Stimulated activated CD8-positive, alpha-beta memory T cell treated with anti-CD3 and anti-CD28 coated beads, Interleukin-2, amount 100 ng/mL, for 48 hours (primary cell): ENCODE results near the gene TUBGCP2.

ENCODE experiments used
- DNase-seq, 2 donors: peaks; one replicate each; pipeline ENCODE4 v3.0.0-alpha.2; 2020; ENCODE audit warnings: low read depth in 2 of 2

Gene TUBGCP2

DNA sequence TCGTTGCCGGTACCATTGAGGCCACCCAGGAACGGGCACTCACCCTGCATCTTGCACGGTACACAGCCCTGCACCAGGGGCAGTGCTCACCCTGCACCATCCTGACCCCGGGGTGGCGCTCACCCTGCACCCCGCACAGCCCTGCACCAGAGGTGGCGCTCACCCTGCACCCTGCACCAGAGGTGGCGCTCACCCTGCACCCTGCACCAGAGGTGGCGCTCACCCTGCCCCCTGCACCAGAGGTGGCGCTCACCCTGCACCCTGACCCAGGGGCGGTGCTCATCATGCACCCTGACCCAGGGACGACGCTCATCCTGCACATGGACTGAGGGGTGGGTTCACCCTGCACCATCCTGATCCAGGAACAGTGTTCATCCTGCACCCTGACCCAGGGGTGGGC is 6.4 kb downstream of the TUBGCP2 start:
- no peak for DNase-seq

- no peak for DNase-seq
Observed at GRCh38 chr10:133299738-133300137, 8.9 kb downstream of the TUBGCP2 start.

DNA sequence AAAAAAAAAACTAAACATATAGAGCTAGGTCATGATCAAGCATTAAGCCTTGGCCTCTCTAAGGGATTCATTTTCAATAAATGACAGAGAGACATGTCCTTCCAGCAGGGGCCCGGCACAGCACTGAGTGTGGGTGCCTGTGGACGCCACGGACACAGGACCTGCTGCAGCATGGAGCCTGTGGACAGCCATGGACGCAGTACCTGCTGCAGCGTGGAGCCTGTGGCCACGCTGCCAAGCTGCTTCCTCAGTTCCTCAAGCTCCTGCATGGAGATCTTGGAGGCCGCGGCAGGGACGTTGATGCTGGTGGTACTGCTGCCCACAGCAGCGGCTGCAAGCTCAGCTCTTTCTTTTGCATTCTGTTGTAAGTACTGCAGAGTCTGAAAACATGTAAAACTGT is 9.4 kb downstream of the TUBGCP2 start:
- no peak for DNase-seq

- DNase-seq, result no peak
Observed at GRCh38 chr10:133298466-133298865, 10.2 kb downstream of the TUBGCP2 start.

- no peak for DNase-seq
Observed at GRCh38 chr10:133297504-133297903, 11.2 kb downstream of the TUBGCP2 start.

- DNase-seq, result no peak
Observed at GRCh38 chr10:133295426-133296320, 13.0 kb downstream of the TUBGCP2 start.

DNA sequence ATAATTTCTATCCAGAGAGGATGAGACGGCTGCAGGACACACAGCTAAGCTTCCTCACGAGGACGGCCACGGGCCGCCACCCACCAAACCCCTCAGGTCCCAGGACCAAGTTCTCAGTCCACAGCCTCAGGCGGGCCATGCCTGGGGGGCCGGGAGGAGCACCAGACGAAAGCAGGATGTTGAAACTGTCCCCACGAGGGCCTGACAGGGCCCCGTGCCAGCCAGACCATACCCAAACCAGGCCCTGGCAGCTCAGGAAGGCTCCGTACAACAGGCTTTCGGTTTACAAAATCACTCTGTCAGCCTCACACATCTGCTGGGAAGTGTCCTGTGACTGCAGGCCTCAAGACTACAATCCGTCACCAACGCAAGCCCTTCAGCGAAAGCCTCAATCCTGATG is 14.5 kb downstream of the TUBGCP2 start:
- DNase-seq, result no peak

DNA sequence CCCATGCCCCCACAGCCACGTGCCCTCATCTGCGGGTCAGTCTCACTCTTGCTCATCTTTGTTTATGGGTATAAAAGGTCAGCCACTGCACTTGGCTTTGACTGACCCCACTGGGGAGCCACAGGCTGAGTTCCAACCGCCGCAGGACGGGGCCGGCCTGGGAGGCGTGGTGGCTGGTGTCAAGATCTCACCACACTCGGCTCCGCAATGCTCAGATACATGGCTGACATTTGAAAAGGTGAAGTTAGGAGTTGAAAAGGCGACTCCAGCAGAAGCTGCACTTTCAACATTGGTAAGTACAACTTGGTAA is 14.9 kb downstream of the TUBGCP2 start:
- no peak for DNase-seq

- peak in 1 of 2 donors; percentile 24 for DNase-seq
Observed at GRCh38 chr10:133292919-133293809, 15.5 kb downstream of the TUBGCP2 start.

DNA sequence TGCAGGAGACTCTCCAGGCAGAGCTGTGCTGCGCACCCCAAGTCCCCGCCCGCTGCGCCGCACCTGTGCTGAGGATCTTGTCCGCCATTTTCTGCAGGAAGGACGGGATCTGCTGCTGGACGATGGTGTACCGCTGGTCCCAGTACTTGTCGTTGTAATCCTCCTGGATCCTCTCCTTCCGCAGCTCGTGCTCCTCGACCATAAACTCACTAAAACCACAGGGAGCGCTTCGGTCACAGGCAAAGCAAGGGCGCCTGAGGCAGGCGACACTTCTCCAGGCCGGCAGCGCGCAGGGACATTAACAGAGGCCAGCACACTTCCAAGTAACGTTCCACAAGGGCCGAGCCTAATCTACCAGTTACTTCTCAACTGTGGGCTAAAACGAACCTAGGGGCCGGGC is 18.9 kb downstream of the TUBGCP2 start:
- no peak for DNase-seq

DNA sequence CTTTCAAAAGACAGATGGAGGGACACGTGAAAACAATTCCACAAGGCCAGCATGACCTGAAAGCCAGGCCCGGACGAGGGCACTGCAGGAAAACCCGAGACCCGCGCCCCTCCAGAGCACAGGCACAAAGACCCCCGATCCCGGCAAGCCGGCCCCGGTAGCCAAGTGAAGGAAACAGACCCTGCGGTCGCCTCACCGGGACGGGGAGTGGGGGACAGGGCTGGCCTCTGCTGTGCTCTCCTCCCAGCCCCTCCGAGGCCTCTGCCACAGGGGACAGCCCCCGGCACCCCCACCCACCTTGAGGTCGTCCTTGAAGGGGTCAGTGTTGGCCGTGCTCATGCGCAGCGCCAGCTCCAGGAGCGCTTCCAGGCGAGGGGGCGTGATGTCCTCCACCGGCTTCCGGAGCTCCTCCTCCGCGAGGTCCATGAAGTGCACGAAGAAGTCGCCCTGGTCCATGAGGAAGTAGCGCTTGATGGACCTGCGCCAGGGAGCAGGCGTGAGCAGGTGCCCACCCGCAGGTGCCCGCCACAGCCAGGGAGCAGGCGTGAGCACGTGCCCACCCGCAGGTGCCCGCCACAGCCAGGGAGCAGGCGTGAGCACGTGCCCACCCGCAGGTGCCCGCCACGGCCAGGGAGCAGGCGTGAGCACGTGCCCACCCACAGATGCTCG is 20.7 kb downstream of the TUBGCP2 start:
- no peak for DNase-seq

DNA sequence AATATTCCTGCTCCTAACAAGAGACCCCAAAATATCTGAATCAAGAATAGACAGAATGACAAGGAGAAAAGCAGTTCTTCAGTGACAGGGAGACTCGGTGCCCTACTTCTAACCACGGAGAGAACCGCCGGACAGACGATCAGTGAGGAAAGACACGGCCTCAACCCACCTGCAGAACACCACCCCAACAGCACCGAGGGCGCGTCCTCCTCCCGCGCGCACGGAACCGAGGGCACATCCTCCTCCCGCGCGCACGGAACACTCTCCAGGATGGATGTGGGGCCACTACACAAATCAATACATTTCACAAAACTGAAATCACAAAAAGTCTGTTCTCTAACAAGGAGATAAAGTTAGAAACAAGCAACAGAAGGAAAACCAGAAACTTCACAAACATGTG is 22.3 kb downstream of the TUBGCP2 start:
- no peak for DNase-seq

GRCh38 chr10:133285217-133285616 is 23.5 kb downstream of the TUBGCP2 start:
- no peak for DNase-seq

- no peak for DNase-seq
Observed at GRCh38 chr10:133283931-133284330, 24.7 kb downstream of the TUBGCP2 start.

DNA sequence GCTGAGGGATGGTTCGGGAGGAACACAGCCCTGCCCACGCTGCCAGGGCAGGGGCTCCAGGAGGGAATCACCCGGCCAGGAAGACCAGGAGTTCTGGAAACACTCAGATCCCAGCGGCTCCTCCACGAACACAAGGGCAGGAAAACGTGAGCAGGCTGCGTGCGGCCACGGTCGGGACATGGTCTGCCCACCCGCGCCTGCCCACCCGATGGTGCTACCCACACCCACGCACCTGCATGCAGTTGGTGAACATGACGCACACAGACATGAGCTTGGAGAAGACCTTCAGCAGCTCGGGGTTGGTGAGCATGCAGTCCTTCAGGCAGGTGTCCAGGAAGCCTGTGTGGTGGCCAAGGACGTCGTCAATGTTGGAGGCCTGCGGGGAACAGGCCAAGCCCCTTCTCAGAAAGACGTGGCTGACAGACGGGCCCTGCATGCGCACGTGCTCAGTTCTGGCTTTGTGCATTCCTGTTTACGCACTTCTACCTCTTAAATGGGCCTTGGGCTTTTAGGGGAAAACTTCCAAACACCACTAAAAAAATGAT is 25.8 kb downstream of the TUBGCP2 start:
- DNase-seq, result no peak

GRCh38 chr10:133281628-133282372 is 26.9 kb downstream of the TUBGCP2 start:
- no peak for DNase-seq

DNA sequence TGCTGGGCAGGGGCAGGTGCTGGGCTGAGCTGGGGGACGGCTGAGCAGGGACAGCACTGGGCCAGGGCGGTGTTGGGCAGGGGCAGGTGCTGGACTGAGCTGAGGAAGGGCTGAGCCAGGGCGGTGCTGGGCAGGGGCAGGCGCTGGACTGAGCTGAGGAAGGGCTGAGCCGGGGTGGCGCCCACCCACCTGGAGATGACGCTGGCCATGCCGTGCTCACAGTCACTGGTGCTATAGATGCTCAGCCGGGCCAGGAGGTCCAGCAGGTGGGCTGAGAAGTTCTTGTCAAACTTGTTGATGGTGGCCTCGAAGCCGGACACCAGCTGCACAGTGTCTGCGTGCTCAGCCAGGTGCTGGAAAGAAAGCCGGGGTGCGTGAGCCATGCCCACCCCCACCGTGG is 27.6 kb downstream of the TUBGCP2 start:
- DNase-seq, result no peak

DNA sequence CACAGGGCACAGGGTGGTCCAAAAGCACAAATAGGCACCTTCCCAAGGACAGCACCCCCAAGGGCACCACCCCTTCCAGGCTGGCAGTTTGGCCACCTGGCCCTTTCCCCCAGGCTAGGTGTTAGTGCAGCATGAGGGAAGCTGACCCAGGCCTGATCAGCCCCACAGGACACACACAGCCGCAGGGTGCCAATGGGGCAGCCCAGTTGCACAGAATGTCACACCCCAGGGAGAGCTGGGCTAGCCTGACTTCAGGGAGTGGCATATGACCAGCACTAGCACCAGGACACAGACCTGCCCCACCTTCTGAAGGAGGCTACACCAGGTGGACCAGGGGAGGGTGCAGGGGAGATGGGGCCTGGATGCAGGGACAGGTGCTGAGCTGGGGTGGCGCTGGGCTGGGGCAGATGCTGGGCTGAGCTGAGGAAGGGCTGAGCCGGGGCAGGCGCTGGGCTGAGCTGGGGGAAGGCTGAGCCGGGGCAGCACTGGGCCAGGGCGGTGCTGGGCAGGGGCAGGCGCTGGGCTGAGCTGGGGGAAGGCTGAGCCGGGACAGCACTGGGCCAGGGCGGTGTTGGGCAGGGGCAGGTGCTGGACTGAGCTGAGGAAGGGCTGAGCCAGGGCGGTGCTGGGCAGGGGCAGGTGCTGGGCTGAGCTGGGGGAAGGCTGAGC is 28.1 kb downstream of the TUBGCP2 start:
- DNase-seq, result no peak

DNA sequence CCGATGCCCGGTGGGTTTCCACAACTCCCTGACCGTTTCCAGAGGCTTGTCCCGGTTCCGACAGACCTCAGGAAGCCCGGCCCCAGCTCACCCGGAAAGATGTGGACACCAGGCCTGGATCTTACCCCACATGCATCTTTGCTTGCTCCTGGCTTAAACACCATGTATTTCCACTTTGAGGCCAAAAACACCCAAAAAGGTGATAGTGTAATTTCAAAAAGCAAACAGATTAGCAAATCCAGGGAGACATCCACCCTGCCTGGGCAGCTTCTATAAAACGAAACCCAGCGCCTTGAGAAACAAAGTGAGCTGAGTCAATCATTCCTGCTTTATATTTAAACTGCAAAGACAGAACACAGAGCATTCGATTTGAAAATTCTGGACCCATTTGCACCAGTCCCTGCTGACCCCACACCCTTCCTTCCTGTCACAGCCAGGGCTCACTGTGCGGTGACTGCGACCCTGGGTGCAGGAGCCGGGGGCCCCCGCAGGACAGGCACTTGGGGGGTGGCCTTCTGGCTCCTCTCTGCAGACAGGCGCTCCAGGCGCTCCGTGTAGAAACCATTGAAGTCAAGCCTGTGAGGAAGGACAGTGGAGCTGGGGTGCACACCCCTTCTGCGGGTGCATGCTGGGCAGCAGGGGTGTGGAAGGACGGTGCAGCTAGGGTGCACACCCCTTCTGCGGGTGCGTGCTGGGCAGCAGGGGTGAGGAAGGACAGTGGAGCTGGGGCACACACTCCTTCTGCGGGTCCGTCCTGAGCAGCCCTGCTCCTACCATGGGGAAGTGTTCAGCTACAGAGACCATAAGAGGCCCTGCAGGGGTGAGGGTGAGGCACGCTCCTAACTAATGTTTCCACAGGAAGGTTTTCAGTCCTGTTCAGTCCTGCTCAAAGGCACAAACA is 29.1 kb downstream of the TUBGCP2 start:
- no peak for DNase-seq
